ENCODE measurements around the gene SRGAP3.

Gene SRGAP3

GRCh38 chr3:9196020-9196419 lies 53.4 kb downstream of the SRGAP3 start:
- Histone ChIP-seq H3F3A (ENCODE audit: insufficient read depth, low read length) (no peaks in the 10 kb centered on the region), H3K4me2 (ENCODE audit: low read length) (no peak overlapping the region), H3K9ac (ENCODE audit: low read length) (no peak overlapping the region), H3K36me3 (ENCODE audit: insufficient read depth, low read length) (no peaks in the 10 kb centered on the region), H3K27me3 (ENCODE audit: insufficient read depth, low read length) (no peaks in the 10 kb centered on the region; the same call in 1 of the 2 replicates), H3K27ac (ENCODE audit: low read depth, low read length, poor library complexity, severe bottlenecking) (no peak overlapping the region), H3K9me2 (ENCODE audit: low read depth, low read length) (no peaks in the 10 kb centered on the region), H3K4me3 (ENCODE audit: low read depth, low read length, poor library complexity, severe bottlenecking) (no peak overlapping the region), H3K4me1 (ENCODE audit: insufficient read depth, low read length, severe bottlenecking) (no peaks in the 10 kb centered on the region), H3K79me2 (ENCODE audit: insufficient read depth, low read length) (no peaks in the 10 kb centered on the region), H4K20me1 (ENCODE audit: insufficient read depth, low read length) (no peaks in the 10 kb centered on the region), H2AFZ (ENCODE audit: low read length) (no peak overlapping the region), H3K9me3 (ENCODE audit: low read length) (no peaks in the 10 kb centered on the region)
- TF ChIP-seq CTCF (IDR thresholded peaks at IDR 0.05; ENCODE audit: low read length) (no peak), EZH2 (IDR thresholded peaks at IDR 0.05; ENCODE audit: borderline replicate concordance, low read length) (no peak)

GRCh38 chr3:9195390-9195789 lies 54.1 kb downstream of the SRGAP3 start:
- Histone ChIP-seq H3K9me2 (ENCODE audit: low read depth, low read length) (no peaks in the 10 kb centered on the region), H4K20me1 (ENCODE audit: insufficient read depth, low read length) (no peaks in the 10 kb centered on the region), H3K27ac (ENCODE audit: low read depth, low read length, poor library complexity, severe bottlenecking) (no peak overlapping the region), H3F3A (ENCODE audit: insufficient read depth, low read length) (no peaks in the 10 kb centered on the region), H2AFZ (ENCODE audit: low read length) (no peak overlapping the region), H3K36me3 (ENCODE audit: insufficient read depth, low read length) (no peaks in the 10 kb centered on the region), H3K4me1 (ENCODE audit: insufficient read depth, low read length, severe bottlenecking) (no peaks in the 10 kb centered on the region), H3K9me3 (ENCODE audit: low read length) (no peaks in the 10 kb centered on the region), H3K4me3 (ENCODE audit: low read depth, low read length, poor library complexity, severe bottlenecking) (no peak overlapping the region), H3K9ac (ENCODE audit: low read length) (no peak overlapping the region), H3K4me2 (ENCODE audit: low read length) (no peak overlapping the region), H3K27me3 (ENCODE audit: insufficient read depth, low read length) (no peaks in the 10 kb centered on the region; the same call in 1 of the 2 replicates), H3K79me2 (ENCODE audit: insufficient read depth, low read length) (no peaks in the 10 kb centered on the region)
- TF ChIP-seq EZH2 (IDR thresholded peaks at IDR 0.05; ENCODE audit: borderline replicate concordance, low read length) (no peak), CTCF (IDR thresholded peaks at IDR 0.05; ENCODE audit: low read length) (no peak)

- H3K79me2 ChIP-seq (ENCODE audit: insufficient read depth, low read length) = no peaks in the 10 kb centered on the region
- H3K27me3 ChIP-seq (ENCODE audit: insufficient read depth, low read length) = no peaks in the 10 kb centered on the region; the same call in 1 of the 2 replicates
- H2AFZ ChIP-seq (ENCODE audit: low read length) = no peak overlapping the region
- H3F3A ChIP-seq (ENCODE audit: insufficient read depth, low read length) = no peaks in the 10 kb centered on the region
- H3K36me3 ChIP-seq (ENCODE audit: insufficient read depth, low read length) = no peaks in the 10 kb centered on the region
- no peaks in the 10 kb centered on the region for H3K4me1 ChIP-seq (ENCODE audit: insufficient read depth, low read length, severe bottlenecking)
- no peak overlapping the region for H3K27ac ChIP-seq (ENCODE audit: low read depth, low read length, poor library complexity, severe bottlenecking)
- H3K4me2 ChIP-seq (ENCODE audit: low read length) = no peak overlapping the region
- H3K9me3 ChIP-seq (ENCODE audit: low read length) = no peaks in the 10 kb centered on the region
- H4K20me1 ChIP-seq (ENCODE audit: insufficient read depth, low read length) = no peaks in the 10 kb centered on the region
- TF ChIP-seq CTCF (IDR thresholded peaks at IDR 0.05; ENCODE audit: low read length) (no peak), EZH2 (IDR thresholded peaks at IDR 0.05; ENCODE audit: borderline replicate concordance, low read length) (no peak)
- no peaks in the 10 kb centered on the region for H3K9me2 ChIP-seq (ENCODE audit: low read depth, low read length)
- H3K4me3 ChIP-seq (ENCODE audit: low read depth, low read length, poor library complexity, severe bottlenecking) = no peak overlapping the region
- no peak overlapping the region for H3K9ac ChIP-seq (ENCODE audit: low read length)
Measured at GRCh38 chr3:9194509-9195184, 54.8 kb downstream of the SRGAP3 start.
